ENCODE measurements around the gene ECE1. TPM values are rescaled to one million over a fixed set of nuclear protein-coding genes. Genes with fewer than 3 reads are reported as not detected.

Gene ECE1
- polyA plus RNA-seq, 1 donor: 33.2 TPM

DNA sequence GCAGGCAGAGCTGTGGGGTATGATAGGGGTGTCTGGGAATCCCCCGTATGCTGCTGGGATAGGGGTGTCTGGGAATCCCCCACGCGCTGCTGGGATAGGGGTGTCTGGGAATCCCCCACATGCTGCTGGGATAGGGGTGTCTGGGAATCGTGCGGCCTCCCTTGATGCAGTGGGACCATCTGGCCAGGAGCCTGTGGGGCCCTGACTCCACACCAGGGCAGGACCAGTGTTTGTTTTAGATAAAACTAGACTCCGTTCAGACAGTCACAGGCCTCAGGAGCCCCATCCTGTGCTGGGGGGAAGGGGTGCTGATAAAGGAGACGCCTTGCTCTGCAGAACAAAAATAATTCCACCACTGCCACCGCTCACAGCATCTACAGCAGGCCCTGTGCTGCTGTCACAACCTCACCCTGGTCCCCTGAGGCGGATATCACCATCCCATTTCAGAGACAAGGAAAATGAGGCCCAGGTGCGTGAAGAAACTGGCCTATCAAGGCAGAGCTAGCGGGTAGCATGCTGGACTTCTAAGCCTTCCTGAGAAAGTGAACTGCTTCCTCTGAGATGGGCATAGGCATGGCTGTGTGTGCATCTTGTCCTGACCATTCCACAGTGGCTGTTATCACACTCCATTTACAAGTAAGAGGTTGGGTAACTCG lies 24.0 kb downstream of the ECE1 start:
- no peak for DNase-seq

DNA sequence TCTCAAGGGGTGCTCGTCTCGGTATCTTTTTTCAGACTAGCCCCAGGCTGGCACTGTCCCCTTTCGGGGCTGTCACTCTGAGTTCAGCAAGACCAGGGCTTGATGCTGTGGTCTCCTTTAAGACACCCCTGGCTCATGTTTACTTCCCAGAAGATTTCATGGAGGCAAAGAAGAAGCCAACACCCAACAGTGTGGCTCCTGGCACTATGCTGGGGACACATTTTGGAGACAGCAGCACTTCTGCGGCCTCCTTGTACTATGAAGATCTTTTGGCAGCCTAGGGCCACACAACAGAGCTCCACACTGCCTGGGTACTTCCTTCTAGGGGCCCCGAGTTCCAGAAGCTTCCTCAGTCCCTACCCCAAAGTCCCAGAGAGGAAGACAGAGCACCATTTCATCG lies 24.6 kb downstream of the ECE1 start:
- DNase-seq: no peak

GRCh38 chr1:21264898-21265297 lies 25.4 kb downstream of the ECE1 start:
- DNase-seq: no peak

DNA sequence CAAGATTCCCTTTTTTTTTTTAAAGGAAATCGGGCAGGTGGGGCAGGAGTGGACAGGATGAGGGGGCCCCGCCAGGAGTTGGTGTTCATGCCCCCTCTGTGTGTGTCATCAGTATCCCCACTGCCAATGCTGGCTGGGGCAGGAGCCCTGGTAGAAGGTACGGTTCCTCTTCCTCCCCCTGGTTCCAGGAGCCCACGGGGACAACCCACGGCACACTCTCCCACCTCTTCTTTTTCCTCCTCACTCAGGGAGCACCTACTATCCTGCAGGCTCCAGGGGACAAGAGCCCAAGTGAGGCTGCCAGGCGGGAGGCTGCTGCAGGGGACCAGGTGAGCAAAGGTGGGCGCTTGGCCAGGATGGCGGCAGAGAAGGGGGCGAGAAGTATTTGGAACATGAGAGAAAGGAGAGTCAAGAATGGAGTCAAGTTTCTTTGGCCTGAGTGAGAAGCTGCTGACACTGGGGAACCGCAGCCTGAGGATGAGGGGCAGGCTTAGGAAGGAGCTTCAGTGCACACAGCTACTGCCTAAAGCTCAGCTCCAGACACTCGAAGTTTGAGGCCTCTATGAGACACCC lies 26.5 kb downstream of the ECE1 start:
- no peak for DNase-seq

- DNase-seq: no peak
These were observed 27.2 kb downstream of the ECE1 start for GRCh38 chr1:21263052-21263429.

DNA sequence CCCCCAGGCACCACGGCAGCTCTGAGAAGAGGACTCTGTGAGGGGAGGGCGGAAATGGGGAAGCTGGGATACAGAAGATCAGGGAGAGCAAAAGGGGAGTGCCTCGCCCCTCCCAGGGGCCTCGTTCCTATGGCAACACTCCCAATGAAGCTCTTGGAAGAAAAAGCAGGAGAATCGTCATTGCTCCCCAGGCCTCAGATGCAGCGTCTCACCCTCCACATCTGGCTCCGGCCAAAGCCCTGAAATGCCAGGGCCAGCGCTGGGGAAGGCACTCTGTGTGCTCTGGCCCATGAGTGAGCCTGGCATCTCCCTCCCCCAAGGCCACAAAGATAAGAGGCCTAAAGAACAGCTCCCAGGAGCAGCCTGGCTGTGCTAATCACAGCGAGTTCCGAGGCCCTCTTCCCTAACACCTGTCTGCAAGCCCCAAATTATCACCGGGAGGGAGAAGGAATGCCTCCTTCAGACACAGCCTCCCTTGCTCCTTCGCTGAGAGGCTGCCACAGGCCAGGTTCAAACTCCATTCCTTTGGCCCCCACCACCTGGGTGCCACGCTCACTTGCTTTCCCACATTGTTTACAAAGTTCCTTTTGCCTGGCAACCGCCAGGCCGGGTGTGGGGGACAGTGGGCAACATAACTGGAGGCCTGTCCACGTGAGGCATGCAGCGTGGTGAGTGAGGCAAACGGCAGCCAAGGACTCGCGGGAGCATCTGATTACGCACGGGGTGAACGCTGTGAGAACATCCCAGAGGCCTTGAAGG lies 27.8 kb downstream of the ECE1 start:
- DNase-seq: peak; percentile 67

DNA sequence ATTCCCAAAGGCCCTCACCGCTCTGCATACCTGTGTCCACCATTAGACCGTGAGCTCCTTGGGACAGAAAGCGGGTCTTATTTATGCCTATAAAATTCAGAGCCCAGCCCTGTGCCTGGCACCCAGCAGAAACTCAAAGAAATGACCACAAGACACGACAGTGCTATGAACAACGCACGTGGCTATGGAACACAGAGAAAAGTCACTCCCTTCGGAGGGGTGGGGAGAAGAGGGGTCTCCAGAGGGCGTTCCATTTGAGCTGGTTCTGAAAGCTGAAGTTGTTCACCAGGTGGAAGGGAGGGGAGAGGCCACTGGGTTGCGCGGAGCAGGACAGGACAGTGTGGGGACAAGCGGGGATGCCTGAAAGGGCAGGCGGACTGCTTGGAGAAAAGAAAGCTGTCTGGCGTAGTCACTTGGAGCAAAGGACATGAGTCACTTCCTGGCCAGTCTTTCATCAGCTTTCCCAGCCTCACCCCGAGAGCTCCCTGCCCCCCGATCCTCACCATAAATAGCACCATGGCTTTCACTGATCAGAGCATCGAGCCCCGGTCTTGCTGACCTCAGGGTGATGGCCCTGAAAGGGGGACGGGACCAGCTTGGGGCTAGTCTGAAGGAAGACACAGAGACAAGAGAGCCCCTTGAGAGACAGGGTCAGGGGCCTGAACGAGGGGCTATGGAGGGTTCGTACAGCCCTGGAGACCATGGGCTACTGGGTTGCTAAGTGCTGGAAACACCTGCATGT lies 28.5 kb downstream of the ECE1 start:
- DNase-seq: peak; percentile 68

GRCh38 chr1:21260405-21261125 lies 29.7 kb downstream of the ECE1 start:
- DNase-seq: no peak

GRCh38 chr1:21259316-21260076 lies 30.8 kb downstream of the ECE1 start:
- DNase-seq: no peak

GRCh38 chr1:21258331-21259134 lies 31.7 kb downstream of the ECE1 start:
- DNase-seq: no peak

DNA sequence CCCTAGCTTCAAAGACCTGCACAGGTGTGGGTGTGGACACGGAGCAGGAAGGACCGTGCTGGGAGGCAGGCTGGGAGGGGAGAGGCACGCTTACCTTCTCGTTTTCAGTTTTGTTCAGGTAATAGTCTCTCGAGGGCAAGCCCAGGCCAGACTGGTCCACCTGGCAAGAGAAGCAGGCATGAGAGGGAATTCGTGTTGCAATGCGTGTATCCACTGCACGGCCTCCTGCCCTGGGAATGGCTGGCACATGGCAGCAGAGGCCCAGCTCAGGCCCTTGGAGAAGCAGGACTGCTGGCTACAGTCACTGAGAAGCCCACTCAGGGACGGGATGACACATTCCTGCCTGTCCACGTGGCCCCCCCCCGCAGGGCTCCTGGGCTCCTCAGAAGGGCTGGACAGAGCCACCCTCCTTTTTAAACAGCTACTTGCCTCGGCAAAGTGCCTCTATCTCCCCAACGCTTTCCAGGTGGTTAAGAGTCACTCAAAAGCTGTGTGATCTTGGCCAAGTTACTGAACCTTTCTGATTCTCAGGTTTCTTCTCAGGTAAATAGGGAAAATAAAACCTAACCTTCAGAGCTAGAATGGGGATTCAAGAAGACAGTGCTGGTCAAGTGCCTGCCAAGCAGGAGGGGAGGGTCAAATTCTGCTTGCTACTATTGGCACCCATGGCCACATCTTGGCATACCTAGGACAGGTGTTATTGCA lies 32.7 kb downstream of the ECE1 start:
- DNase-seq: no peak

GRCh38 chr1:21256776-21257175 lies 33.5 kb downstream of the ECE1 start:
- DNase-seq: no peak

DNA sequence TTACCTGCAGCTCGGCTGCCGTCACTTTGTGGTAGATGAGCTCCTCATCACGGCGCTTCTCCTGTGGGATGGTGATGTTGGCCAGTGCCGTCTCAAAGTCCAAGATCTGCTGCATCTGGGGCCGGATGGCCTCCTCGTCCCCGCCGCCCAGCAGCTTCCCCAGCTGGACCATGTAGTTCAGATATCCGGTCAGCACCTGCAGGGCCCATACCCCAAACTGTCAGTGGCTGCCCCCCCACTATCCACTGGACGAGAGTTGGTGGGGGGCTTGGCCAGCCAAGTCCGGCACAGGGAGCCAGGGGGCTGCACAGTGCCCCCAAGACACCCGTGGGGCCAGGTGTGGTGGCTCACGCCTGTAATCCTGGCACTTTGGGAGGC lies 34.3 kb downstream of the ECE1 start:
- DNase-seq: no peak

- peak; percentile 82 for DNase-seq
These were observed 34.9 kb downstream of the ECE1 start for GRCh38 chr1:21255284-21255942.

DNA sequence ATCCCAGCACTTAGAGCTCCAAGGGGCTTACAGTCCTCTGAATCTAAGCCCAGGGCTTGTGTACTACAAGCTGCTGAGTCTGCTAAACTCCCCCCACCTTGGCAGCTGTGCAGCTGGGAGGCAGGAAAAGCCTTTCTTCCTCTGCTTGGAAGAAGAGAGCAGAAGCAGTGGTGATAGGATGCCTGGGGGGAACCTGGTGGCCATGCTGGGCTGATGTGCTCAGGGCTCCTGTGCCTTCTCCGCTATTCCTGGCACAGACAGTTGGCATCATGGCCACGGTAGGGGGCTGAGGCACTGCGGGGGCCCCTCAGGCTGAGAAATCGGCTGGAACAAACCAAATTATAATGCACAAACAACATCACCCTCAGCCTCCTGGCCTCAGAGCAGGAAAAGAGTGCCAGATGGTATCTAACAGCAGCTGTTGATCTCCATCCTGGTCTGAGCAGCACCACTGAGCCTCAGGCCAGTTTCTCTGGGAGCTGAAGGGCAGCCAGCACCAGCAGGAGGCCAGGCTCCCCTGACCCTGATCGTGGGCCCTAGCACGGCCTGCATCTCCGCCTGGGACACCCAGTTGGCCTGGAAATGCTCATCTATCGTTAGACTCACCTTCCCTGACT lies 35.8 kb downstream of the ECE1 start:
- DNase-seq: peak; percentile 90

GRCh38 chr1:21251773-21252471 lies 38.3 kb downstream of the ECE1 start:
- DNase-seq: peak; percentile 76

DNA sequence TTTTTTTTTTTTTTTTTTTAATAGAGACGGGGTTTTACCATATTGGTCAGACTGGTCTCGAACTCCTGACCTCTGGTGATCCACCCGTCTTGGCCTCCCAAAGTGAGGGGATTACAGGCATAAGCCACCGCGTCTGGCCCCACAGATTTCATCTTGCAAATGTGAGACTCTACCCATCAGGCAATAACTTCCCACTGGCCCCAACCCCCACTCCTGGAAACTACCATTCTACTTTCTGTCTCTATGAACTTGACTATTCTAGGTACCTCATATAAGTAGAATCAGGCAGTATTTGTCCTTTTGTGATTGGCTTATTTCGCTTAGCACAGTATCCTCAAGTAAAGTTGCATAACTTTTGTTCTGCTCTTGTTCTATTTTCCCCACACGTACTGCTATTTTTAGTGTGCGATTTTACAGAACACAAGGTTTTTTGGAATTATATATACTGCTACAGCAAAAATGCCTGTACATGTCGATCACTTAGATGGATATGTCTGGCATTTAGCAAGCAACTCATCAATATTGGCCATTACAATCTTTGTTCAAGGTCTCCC lies 40.2 kb downstream of the ECE1 start:
- no peak for DNase-seq
